ENCODE data around the gene ASTN2.
"Not testable (repeated sequence)": the region's sequence is repeated elsewhere in the genome, so short reads cannot be mapped to it uniquely, and the experiment has no call there.

The ASTN2 gene

GRCh38 chr9:116697362-116697761, 717.5 kb downstream of the ASTN2 start:
- DNase-seq (ENCODE audit: low read depth) = no peak

DNA sequence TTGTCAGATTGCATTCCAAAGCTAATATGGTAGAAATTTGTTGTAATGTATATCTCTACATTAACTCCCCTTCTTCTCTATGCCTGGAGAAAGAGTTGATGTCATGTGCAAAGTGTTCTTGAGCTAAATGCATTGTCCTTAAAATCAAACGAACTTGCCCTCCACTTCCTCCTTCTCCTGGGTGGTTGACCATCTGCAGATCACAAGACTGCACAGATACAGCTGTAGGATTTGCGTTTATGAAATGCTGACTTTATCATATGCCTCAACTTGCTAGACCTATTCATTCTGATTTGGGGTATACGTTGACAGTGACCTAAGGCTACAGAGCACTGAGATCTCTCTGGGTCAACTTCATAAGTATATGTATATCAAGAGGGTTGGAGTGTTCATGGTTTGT, 719.4 kb downstream of the ASTN2 start:
- DNase-seq (ENCODE audit: low read depth) = no peak

GRCh38 chr9:116694785-116695291, 720.0 kb downstream of the ASTN2 start:
- no peak for DNase-seq (ENCODE audit: low read depth)

GRCh38 chr9:116693233-116693731, 721.6 kb downstream of the ASTN2 start:
- no peak for DNase-seq (ENCODE audit: low read depth)

DNA sequence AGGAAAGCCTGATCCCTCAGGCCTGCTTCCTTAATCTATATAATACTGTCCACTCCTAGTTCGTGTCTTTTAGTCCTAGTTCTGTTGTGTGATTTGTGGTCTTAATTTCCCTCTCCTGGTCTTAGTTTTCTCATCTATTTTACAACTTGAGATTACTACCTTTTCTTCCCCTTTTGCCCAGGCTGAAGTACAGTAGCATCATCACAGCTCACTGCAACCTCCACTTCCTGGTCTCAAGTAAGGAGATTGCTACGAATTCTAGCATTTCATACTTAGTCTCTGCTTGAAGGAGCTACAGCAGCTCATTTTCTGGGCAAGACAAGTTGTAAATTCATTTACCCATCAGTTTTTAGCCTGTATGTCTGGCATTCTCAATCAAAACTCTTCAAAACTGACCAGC, 722.2 kb downstream of the ASTN2 start:
- no peak for DNase-seq (ENCODE audit: low read depth)

- no peak for DNase-seq (ENCODE audit: low read depth)
These were observed 723.2 kb downstream of the ASTN2 start for GRCh38 chr9:116691607-116692006.

- not testable (repeated sequence) for DNase-seq (ENCODE audit: low read depth)
These were observed 724.1 kb downstream of the ASTN2 start for GRCh38 chr9:116690805-116691204.

DNA sequence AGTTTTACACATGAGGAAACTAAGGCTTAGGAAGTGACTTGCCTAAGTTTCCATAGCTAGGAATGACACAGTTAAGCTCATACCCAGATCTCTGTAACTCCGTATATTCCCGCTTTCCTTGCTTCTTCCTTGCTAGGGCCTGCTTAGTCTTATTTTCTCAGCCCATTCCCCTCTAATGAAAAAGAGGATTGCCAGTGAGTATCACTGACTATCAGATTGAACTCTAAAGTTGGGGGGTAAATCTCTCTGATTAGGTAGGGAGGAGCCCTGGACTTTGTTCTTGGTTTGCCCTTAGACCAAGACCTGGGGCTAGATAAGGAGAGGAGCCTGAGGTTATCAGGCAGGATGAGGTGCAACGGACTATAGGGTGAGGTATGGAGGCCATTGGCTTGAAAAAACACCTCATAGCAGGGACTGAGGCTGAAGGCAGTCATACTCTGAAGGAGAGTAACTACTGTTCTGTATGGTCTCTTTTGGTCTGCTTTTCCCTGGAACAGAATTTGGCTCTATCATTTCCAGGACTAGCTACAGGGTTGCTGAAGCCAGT, 725.3 kb downstream of the ASTN2 start:
- DNase-seq (ENCODE audit: low read depth) = no peak

- DNase-seq (ENCODE audit: low read depth) = no peak
These were observed 725.9 kb downstream of the ASTN2 start for GRCh38 chr9:116688806-116689485.

GRCh38 chr9:116687754-116688135, 727.1 kb downstream of the ASTN2 start:
- no peak for DNase-seq (ENCODE audit: low read depth)

GRCh38 chr9:116687074-116687753, 727.6 kb downstream of the ASTN2 start, which contains the start of gene TRIM32:
TRIM32 (plus strand) TSS chr9:116687305; CDS start chr9:116697743, 10,438 bp downstream.
- peak; percentile 92 for DNase-seq (ENCODE audit: low read depth)

GRCh38 chr9:116686693-116687073, 728.2 kb downstream of the ASTN2 start:
- DNase-seq (ENCODE audit: low read depth) = no peak

- no peak for DNase-seq (ENCODE audit: low read depth)
These were observed 728.7 kb downstream of the ASTN2 start for GRCh38 chr9:116686135-116686534.

GRCh38 chr9:116685166-116685565, 729.7 kb downstream of the ASTN2 start:
- no peak for DNase-seq (ENCODE audit: low read depth)

DNA sequence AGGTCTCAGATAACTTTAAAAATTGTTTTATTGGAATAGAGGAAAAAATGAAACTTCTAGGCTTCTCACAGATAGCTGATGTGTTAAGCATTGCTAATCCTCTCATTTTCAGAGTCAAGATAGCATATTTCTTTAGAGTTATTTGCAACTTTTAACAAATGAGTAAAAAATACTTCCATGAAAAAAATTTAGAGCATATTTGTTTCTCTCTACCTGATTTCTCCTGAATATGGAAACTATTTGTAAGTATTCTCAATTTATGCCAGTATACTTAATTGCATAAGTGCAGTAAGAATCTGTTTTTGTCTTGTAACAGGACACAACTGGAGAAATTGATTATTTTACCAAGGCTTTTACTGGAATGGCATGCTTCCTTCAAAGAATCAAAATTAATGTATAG, 731.3 kb downstream of the ASTN2 start:
- no peak for DNase-seq (ENCODE audit: low read depth)

DNA sequence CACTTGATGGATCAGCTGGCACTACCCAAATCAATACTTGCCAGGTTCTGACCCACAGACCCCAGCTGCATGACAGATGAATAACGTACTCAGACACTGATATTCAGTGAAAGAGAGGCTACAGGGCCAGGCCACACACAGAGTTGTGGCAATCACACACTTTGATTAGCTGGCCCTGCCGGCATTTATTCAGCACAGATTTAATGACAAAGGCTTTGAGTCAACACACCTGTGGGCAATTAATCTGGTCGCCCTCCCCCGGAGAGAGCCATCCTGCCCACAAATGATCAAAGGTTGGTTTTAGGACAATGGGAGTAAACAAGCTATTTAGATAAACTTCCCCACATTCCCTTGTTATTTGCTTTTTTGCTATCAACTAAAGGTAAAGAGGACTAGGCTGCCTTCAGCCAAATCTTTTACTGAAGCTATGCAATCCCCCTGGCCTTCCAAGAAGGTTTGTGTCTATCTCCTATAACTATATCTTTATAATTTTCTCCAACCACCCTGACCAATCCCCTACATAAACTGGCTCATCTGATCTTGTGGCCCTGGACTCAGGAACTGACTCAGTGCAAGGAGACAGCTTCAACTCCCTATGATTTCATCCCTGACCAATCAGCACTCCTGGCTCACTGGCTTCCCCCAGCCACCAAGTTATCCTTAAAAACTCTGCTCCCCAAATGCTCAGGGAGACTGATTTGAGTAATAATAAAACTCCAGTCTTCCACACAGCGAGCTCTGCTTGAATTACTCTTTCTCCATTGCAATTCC, 740.5 kb downstream of the ASTN2 start:
- no peak for DNase-seq (ENCODE audit: low read depth)

DNA sequence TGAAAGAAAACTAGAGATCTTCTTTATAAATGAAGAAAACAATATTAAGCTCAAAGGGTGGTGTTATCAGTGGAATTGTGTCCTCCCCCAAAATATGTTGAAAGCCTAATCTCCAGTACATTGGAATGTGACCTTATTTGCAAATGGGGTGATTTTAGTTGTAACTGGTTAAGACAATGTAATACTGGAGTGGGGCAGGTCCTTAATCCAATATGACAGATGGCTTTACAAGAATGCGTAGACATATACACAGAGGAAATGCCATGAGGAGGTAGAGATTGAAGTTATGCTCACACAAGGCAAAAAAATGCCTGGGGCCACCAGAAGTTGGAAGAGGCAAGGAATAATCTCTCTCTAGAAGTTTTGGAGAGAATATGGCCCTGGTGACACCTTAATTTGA, 741.5 kb downstream of the ASTN2 start:
- no peak for DNase-seq (ENCODE audit: low read depth)

- no peak for DNase-seq (ENCODE audit: low read depth)
These were observed 743.3 kb downstream of the ASTN2 start for GRCh38 chr9:116671605-116672004.

DNA sequence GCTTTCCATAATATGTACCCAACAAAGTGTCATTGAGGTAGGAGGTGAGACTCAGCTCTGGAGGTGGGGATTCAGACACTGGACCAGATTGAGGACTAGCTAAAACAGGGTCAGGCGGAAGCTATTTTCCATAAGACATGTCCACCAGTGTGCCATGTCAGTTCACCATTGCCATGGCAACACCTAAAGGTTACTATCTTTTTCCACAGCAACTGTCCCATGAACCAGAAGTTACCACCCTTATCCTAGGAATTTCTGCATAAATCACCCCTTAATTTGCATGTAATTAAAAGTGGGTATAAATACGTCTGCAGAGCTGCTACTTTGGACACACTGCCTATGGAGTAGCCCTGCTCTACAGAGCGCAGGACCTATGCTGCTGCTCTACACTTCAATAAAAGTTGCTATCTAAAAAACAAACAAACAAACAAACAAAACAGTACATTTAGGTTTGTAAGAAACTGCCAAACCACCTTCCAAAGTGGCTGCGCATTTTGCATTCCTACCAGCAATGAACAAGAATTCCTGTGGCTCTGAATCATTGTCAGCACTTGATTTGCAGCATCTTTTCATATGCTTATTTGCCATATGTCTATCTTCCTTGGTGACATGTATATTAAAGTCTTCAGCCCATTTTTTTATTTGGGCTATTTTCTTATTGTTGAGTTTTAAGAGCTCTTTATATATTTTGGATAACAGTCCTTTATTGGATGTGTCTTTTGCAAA, 745.7 kb downstream of the ASTN2 start:
- no peak for DNase-seq (ENCODE audit: low read depth)

DNA sequence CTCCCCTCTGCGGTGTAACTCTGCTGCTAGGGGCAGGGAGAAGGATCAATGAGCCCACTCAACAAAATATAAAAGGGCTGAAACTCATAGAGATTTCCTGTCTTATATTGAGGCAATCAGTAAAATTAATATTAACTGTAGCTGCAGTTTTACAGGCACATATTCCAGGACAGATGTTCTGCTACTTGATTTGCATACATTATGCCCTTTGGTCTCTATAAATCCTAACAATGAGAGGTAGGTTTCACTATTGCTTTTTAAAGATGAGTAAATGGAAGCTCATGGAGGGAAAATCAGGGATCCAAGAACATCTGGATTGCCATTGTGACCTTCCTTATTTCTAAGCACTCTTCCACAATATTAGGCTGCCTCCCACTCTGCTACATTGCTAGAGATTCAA, 751.3 kb downstream of the ASTN2 start:
- DNase-seq (ENCODE audit: low read depth) = no peak

- no peak for DNase-seq (ENCODE audit: low read depth)
These were observed 752.1 kb downstream of the ASTN2 start for GRCh38 chr9:116662646-116663310.

Measured in stimulated activated CD8-positive, alpha-beta memory T cell treated with anti-CD3 and anti-CD28 coated beads, Interleukin-4, amount 100 ng/mL, for 24 hours (primary cell).